ENCODE results near the gene KLHDC8B. TPM values are rescaled to one million over a fixed set of nuclear protein-coding genes. Genes with fewer than 3 reads are reported as not detected.
A peak's percentile ranks its signal among the peaks of the same experiment; 100 is the strongest.

KLHDC8B gene
- total and polyA plus RNA-seq, 9 of the 15 experiments (the other 6 are each of a cell fraction or from before 2014, with no cell fraction given) = 6.9 to 34.8 (median 25.2) TPM

- TF ChIP-seq YY1 (IDR thresholded peaks at IDR 0.05; ENCODE audit: borderline replicate concordance in 1 of 3, control insufficient read depth in 1 of 3, extremely low read depth in 1 of 3, insufficient read depth in 3 of 3, insufficient read length in 1 of 3, insufficient replicate concordance in 2 of 3, low read depth in 1 of 3, low read length in 2 of 3) = peak in 1 of 3 experiments; percentile 29
- 0 out of 2 replicates have a peak, but pooled peaks have one; percentile 26 for TF ChIP-seq JUND (IDR thresholded peaks at IDR 0.05; ENCODE audit: borderline replicate concordance, low read depth, low read length)
- no peak; the same call in 2 of the 3 replicates for TF ChIP-seq JUND (tag; IDR thresholded peaks at IDR 0.05; ENCODE audit: borderline replicate concordance, low read depth, low read length)
- no peak for TF ChIP-seq ZKSCAN8 (CRISPR knock-in tag; IDR thresholded peaks at IDR 0.05)
- TF ChIP-seq HNRNPH1 (optimal IDR thresholded peaks at IDR 0.05; ENCODE audit: low read depth, low read length) = no peak
- no peak for TF ChIP-seq TFE3 (CRISPR knock-in tag; IDR thresholded peaks at IDR 0.05)
These were observed 38.0 kb upstream of the KLHDC8B start (continued) for GRCh38 chr3:49133226-49133951.

Data from K562 (cell line).